NCI-H526 (cell line): Measurements from ENCODE around the gene LNX2.
A peak's percentile ranks its signal among the peaks of the same experiment; 100 is the strongest.
"Not testable (repeated sequence)": the region's sequence is repeated elsewhere in the genome, so short reads cannot be mapped to it uniquely, and the experiment has no call there.

Source experiments
- DNase-seq, 2 experiments: peaks; one replicate each; lab custom pipeline; 2025; lab: John Stamatoyannopoulos, UW

The LNX2 gene

GRCh38 chr13:27636589-27637288 is 16.4 kb upstream of the LNX2 start:
- DNase-seq, result no peak

GRCh38 chr13:27635266-27635665 is 14.9 kb upstream of the LNX2 start:
- DNase-seq, result no peak

DNA sequence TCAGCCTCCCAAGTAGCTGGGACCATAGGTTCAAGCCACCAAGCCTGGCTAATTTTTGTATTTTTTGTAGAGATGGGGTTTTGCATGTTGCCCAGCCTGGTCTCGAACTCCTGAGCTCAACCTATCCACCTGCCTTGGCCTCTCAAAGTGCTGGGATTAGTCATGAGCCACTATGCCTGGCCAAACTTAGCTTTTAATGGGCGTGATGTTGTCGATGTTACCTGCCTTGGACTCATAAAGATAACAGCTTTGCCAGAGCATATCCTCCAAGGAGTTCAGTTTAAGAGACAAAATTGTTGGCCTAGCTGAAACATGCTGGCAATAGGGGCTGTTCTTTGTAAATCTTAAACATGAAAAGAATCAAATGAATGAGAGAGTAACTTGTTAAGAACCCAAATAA is 14.5 kb upstream of the LNX2 start:
- DNase-seq, result no peak

- DNase-seq, result no peak
These were observed 13.9 kb upstream of the LNX2 start for GRCh38 chr13:27634231-27634630.

DNA sequence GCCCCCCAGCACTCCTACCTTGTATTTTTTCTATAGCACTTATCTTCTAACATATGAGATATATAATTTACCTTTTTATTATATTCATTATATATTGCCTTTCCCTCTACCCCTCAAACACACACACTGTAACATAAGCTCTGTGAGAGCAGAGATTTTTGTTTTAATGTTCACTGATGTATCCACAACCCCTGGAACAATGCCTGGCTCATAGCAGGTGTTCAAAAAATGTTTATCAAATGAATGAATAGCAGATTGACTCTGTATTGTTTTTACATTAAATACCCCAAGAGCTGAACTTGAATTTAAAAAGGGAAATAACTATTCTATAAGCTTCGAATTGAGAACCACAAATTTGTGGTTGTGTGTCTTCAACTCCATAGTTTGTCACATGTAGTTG is 12.3 kb upstream of the LNX2 start:
- no peak for DNase-seq

DNA sequence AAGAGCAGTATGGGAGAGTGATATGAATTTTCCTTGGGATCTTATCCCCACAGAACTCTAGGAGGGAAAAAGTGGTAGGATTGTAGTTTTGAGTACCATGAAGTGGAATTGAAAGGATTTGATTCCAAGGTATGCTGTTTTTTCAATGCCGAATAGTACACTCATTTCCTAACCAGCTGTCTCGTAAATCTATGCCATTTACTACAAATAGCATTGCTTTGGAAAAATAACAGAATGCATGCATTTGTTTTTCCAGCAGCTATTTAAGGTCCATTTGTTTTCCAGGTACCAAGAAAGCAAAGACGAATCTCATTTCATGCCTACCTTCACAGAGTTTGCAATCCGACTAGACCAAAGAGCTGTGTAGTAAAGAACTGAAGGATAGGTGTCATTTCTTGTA is 11.9 kb upstream of the LNX2 start:
- no peak for DNase-seq

- DNase-seq, result no peak
These were observed 11.3 kb upstream of the LNX2 start for GRCh38 chr13:27631665-27632064.

DNA sequence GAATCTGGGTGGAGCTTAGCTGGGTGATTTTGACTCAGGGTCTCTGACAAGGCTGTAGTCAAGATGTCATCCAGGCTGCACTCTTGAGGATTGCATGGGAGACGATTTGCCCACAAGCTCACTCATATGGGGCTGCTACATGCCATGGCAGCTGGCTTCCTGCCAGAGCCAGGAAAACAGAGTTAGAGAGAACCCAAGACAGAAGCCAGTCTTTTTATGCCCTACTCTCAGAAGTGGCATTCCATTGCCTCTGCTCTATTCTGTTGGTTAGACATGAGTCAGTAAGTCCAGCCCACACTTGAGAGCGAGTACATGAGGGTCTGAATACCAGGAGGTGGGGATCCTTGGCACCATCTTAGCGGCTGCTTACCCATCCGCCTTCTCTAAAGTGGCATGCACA is 10.8 kb upstream of the LNX2 start:
- DNase-seq, result no peak

GRCh38 chr13:27628766-27629165 is 8.4 kb upstream of the LNX2 start:
- not testable (repeated sequence) for DNase-seq

DNA sequence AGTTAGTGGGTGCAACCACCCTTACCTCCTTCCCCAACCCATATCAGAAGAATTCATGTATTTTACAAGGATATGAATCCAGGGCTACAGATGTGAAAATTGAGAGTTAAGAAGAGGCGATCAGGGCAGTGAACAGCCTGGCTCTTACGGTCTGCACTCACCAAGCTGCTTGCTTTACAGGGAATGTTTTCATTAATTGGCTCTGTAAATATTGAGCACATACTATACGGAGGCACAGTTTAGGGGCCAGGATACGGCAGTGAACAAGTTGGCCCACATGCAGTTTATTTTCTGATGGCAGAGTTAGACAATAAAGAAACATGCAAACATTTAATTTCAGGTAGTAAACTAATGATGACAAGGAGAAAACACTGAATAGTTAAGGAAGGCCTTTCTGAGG is 7.8 kb upstream of the LNX2 start:
- DNase-seq, result no peak

GRCh38 chr13:27627380-27627779 is 7.1 kb upstream of the LNX2 start:
- DNase-seq, result no peak

GRCh38 chr13:27625839-27626238 is 5.5 kb upstream of the LNX2 start:
- DNase-seq, result no peak

DNA sequence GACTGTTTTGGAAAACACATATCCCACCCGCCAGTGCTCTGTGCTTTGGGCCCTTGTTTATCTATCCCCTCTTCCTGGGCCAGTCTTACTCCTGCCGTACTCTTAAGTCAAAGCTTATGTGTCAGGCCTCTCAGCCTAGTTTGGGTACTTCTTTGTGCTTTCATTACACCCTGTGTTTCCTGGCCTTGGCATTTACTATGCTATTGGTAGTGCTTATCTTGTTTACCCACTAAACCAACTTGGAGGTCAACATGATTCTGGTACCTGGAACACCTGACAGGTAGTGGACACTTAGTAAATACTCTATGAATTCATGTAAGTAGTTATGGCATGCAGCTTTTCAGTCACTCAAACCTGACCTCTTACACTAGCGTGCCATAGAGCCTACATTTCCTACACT is 3.7 kb upstream of the LNX2 start:
- DNase-seq, result no peak

- DNase-seq, result peak in 1 of 2 experiments; percentile 8
These were observed 2.6 kb upstream of the LNX2 start for GRCh38 chr13:27622881-27623280.

- DNase-seq, result peak; percentile 72 to 76
These were observed 1.9 kb upstream of the LNX2 start for GRCh38 chr13:27622102-27622820.

GRCh38 chr13:27621366-27622101 is 1.2 kb upstream of the LNX2 start, which contains the start of gene POLR1D:
TSS of gene POLR1D (plus strand) at chr13:27621892. CDS start at chr13:27621984, 92 bp downstream.
- peak; percentile 87 to 97 for DNase-seq

DNA sequence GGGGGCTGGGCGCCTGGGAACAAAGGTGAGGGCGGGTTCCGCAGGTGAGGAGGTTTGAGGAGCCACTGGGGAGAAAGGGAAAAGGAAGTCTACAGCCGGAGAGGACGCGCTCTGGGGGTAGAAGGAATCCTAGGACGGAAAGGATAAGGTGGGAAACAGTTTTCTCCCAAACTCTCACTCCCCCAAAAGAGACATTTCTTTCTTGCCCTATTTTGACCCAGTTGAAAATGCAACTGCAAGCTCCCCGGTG is 712 bp upstream of the LNX2 start:
- DNase-seq, result peak in 1 of 2 experiments; percentile 87

DNA sequence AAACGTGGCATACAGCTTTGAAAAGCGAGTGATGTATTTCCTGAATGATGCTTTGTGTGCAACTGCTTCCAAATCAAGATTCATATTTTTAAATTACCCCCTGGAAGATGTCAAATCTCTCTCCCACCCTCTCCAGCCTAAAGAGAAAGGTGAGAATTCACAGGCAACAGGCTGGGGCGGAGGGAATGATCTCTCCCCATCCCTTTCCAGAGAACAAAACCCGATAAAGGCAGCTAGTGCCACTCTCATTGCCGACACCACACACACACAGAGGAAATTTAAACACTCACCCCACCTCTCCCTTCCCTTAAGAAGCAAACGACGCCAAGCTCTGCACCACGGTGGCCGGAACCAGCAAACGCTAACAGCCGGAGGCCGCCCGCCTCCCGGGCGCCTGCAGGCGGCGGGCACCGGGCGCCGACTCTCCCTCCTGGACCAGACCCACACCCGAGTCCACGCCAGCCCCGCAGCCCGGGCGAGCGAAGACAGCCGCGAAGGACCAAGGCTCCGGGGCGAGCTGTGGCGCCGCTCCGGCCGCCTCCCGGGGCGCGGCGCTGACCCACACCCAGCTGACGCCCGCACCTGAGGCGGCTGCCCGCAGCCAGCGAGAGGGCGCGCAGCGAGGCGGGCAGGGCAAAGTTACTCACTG is 477 bp downstream of the LNX2 start:
- DNase-seq, result peak in 1 of 2 experiments; percentile 33

- DNase-seq, result peak in 1 of 2 experiments; percentile 39
These were observed 1.1 kb downstream of the LNX2 start for GRCh38 chr13:27619093-27619727.

GRCh38 chr13:27617881-27618321 is 2.4 kb downstream of the LNX2 start:
- DNase-seq, result no peak

- no peak for DNase-seq
These were observed 6.7 kb downstream of the LNX2 start for GRCh38 chr13:27613628-27614027.

DNA sequence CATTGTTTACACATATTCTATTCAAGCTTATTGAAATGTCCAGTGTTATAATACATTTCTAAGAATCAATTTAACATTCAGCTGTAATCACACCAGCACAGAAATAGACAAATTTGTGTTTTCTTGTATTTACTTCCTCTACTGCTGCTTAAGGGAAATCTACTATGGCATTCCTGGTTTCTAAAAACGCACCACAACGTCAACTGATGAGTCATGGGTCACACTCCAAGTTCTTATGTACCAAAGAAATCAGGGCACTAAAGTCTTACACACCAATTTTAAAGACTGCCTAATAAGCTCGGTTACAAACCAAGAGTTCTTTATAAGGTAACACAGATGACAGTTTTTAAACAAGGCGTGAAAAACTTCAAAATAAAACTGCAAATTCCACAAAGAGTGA is 13.2 kb downstream of the LNX2 start:
- no peak for DNase-seq
